ENCODE measurements around the gene RAD21L1. TPM values are rescaled to one million over a fixed set of nuclear protein-coding genes. Genes with fewer than 3 reads are reported as not detected.
A peak's percentile ranks its signal among the peaks of the same experiment; 100 is the strongest.
"Not testable (repeated sequence)": the region's sequence is repeated elsewhere in the genome, so short reads cannot be mapped to it uniquely, and the experiment has no call there.

The RAD21L1 gene
- total RNA-seq, 2 donors from 2014 or later = not detected

DNA sequence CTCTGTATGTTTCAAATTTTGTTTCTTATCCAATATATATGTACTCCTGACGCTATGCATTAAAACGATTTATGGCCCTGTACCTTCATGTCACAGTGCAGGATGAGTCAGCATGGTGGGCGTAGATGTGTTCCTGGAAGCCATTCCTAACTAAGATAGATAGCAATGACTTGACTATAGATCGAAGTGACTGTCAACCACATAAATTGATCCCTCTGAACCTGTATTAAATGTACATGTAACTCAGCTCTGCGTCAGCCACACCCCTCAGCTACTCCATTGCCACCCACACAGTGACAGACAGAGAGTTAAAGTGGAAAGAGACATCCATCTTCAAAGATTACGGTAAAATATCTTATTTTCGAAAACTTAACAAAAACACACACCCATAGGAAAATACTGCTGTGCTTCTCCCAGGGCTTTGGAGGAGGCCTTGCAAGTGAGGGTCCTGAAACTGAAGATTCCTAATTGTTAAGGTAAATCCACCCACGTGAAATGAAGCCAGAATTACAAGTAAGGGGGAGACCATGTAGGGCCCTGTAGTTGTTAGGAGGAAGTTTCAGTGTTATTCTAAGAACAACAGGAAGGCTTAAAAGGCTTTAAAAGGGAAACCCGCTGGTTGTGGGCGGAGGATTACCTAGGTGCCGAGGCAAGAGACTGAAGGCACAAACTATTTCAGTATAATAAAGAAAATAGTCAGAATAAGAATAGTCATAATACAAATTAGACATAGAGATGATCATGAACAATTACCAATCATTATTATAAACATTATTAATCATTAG is 10.3 kb upstream of the RAD21L1 start:
- intact Hi-C loops (cut with DNase I, micrococcal nuclease) = no loop called here
- ATAC-seq = no peak
- DNase-seq = no peak

DNA sequence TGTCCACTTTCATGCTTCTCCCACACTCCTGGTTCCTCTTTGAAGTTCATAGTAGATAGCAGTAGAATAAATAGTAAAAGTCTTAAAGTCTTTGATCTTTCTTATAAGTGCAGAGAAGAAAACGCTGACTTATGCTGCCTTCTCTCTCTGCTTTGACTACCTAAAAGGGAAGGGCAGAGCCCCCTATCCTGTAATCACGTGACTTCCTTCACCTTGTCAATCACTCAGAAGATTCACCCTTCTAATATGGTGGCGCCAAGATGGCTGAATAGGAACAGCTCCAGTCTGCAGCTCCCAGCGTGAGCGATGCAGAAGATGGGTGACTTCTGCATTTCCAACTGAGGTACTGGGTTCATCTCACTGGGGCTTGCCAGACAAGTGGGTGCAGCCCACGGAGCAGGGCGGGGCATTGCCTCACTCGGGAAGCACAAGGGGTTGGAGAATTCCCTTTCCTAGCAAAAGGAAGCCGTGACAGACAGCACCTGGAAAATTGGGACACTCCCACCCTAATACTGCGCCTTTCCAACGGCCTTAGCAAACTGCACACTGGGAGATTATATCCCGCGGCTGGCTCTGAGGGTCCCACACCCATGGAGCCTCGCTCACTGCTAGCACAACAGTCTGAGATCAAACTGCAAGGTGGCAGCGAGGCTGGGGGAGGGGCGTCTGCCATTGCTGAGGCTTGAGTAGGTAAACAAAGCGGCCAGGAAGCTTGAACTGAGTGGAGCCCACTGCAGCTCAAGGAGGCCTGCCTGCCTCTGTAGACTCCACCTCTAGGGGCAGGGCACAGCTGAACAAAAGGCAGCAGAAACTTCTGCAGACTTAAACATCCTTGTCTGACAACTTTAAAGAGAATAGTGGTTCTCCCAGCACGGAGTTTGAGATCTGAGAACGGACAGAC is 9.1 kb upstream of the RAD21L1 start:
- intact Hi-C loops (cut with DNase I, micrococcal nuclease); ATAC-seq; DNase-seq: not testable (repeated sequence)

DNA sequence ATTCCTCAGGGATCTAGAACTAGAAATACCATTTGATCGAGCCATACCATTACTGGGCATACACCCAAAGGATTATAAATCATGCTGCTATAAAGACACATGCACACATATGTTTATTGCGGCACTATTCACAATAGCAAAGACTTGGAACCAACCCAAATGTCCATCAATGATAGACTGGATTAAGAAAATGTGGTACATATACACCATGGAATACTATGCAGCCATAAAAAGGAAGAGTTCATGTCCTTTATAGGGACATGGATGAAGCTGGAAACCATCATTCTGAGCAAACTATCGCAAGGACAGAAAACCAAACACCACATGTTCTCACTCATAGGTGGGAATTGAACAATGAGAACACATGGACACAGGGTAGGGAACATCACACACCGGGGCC is 3.1 kb upstream of the RAD21L1 start:
- intact Hi-C loops (cut with DNase I, micrococcal nuclease); ATAC-seq; DNase-seq: not testable (repeated sequence)

DNA sequence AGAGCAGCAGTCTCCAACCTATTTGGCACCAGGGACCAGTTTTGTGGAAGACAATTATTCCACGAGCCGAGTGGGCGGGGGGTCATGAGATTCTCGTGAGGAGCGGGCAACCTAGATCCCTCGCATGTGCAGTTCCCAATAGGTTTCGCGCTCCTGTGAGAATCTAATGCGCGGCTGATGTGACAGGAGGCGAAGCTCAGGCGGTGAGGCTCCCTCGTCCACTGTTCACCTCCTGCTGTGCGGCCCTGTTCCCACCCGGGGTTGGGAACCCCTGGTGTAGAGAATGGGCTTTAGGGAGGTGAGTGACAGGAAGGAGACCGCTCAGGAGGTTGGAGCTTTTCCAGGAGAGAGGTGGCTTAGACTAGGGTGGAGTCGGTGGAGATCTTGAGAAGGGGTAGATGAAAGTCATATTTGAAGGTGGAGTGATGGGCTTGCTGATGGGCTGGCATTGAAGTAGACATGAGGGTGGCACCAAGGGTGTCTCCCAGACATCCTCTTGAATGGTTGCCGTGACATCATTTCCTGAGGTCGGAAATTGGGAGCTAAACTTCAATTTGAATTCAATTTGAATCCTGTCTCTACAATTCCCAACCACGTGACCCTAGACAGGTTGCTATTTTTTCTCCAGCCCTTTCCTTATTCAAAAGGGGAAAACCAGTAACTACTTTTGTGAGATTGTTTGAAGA is 1.5 kb upstream of the RAD21L1 start:
- intact Hi-C loops (cut with DNase I, micrococcal nuclease) = no loop called here
- no peak for DNase-seq
- no peak for ATAC-seq

DNA sequence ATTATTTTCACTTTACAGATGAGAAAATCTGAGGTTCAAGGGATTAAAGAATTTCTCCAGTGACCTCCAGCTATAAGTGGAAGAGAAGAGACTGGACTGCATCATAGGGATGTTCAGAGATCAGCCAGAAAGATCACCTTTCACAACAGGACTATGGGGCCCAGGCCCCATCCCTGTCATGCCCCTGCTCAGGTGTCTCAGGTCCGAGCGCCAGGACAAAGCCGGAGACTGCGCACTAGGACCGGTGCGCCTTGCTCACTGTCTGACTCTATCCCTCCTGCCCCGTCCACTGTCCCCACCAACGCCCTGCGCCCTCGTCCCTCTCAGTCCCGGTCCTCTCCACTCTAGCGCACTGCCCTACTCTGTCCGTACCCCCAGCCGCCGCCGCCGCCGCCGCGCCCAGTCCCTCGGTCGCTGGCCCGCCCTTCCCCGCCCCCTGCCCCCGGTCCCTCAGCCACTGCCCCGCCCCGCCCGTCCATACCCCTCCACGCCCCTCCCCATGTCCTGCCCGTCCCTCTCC is 521 bp upstream of the RAD21L1 start:
- peak in 1 of 2 donors; percentile 74 for DNase-seq
- intact Hi-C loops (cut with DNase I, micrococcal nuclease) = no loop called here
- no peak for ATAC-seq

DNA sequence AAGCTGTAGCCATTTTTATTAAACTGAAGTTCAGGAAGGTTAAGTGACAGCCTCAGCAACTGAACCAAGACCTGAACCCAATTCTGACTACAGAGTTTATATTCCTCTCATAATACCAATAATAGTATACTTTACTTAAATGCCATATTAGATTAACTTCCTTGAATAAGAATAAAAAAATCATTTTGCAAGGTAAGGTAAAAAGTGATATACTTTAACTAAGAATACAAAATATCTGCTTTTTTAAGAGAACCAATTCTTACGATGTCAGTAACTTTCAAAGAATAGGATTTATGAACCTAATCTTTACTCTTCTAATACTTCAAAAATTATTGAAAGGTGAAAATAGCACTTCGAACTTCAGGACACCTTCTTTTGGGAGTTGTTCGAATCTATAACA is 3.7 kb downstream of the RAD21L1 start:
- intact Hi-C loops (cut with DNase I, micrococcal nuclease) = no loop called here
- no peak for ATAC-seq
- DNase-seq = no peak

DNA sequence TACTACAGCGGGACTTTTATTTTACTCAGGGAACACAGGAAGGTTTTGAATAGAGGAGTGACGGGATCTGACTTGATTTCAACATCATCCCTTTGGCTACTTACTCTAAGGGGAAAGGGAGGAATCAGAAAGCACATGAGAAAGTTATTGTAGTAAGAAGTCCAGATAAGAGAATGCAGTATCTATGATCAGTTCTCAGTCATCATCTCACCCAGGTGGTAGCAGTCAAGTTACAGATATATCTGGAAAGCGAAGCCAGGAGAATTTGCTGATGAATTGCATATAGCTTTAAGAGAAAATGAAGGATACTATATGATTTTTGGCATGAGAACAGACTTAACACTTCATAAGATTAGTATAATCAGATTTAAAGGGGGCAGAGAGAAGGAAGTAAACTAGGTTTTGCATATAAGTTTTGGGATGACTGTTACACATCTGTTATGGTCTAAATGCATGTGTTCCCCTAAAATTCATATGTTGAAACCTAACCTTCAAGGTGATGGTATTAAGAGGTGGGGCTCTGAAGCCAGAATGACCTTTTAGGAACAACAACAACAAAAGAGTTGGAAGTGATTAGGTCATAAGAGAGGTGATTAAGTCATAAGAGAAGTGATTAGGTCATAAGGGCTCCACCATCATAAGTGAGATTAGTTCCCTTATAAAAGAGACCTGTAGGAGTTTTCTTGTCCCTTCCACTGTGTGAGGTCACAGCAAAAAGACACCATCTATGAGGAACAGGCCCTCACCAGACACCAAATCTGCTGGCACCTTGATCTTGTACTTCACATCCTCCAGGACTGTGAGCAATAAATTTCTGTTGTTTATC is 6.7 kb downstream of the RAD21L1 start:
- intact Hi-C loops (cut with DNase I, micrococcal nuclease) = no loop called here
- ATAC-seq (no peak), DNase-seq (no peak)

DNA sequence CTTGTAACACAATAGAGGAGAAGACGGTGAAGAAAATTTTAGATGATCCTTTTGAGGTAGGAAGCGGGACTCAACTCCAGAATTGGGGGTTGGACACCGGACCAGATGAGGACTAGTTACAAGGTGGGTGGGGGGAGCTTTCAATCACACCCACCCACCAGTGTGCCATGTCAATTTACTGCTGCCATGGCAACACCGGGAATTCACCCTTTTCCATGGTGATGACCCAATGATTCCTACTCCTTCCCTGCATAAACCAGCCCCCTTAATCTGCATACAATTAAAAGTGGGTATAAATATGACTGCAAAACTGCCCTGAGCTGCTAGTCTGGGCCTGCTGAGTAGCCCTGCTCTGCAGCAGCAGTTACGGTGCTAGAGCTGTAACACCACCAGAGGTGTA is 14.7 kb downstream of the RAD21L1 start:
- DNase-seq = no peak
- intact Hi-C loops (cut with DNase I, micrococcal nuclease) = no loop called here
- ATAC-seq = no peak

DNA sequence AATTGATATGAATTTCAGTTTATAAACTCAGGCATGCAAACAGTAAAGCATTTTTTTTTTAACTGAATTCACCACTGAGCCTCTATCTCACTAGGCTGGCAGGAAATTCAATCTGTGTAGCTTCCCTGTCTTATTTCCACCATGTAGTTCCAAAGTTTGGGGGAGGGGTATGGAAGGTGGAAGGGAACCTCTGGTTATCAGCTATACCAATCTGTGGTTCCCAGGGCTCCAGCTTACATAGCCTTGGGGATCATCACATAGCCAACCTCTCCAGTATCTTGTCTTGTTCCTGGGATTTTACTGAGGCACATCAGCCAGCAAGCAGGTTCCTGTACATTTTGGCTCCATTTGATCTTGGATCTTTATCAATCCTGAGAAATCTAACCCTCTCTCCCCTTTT is 15.6 kb downstream of the RAD21L1 start:
- intact Hi-C loops (cut with DNase I, micrococcal nuclease) = no loop called here
- no peak for DNase-seq
- no peak for ATAC-seq

DNA sequence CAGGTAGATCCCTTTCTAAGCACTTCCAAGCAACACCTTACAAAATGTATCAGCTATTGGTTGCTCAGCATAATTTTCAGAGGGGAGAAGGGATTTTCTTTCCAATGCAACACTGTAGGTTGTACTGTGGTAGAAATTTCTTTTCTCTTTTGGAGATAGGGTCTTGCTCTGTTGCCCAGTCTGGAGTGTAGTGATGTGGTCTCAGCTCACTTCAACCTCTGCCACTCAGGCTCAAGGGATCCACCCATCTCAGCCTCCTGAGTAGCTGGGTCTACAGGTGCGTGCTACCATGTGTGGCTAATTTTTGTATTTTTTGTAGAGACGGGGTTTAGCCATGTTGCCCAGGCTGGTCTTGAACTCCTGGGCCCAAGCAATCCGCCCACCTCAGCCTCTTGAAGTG is 16.3 kb downstream of the RAD21L1 start:
- no peak for DNase-seq
- ATAC-seq = no peak
- intact Hi-C loops (cut with DNase I, micrococcal nuclease) = no loop called here

DNA sequence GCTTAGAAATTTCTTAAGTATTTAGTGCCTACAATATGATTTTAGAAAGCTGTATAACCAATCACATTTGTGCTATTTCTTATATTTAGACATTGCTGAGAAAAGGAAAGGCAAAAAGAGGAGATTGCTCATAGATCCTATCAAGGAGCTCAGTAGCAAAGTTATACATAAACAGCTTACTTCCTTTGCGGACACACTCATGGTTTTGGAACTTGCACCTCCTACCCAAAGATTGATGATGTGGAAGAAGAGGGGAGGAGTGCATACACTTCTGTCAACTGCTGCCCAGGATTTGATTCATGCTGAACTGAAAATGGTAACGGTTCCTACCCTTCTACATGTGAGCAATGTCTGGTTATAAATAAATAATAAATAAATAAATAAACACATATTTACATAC is 16.7 kb downstream of the RAD21L1 start:
- intact Hi-C loops (cut with DNase I, micrococcal nuclease) = no loop called here
- ATAC-seq (no peak), DNase-seq (no peak)

DNA sequence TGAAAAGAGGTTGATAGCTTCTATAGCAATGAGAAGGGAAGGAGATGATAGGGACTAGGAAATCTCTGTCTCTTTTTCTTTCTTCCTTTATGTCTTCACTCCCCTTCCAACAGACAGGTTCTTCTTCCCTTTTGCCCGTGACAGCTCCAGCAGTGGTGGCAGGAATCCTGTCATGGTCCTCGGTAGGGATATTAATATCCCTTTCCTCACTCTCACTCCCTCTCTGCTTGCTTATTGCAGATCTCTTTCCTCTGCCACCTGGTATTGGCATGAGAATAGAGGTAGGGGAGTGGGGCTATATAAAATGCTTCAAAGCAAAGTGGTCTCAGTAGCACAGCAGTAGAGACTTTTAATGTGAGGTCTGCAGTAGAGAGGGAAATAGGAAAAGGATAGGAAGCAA is 19.7 kb downstream of the RAD21L1 start:
- DNase-seq (no peak), ATAC-seq (no peak)
- intact Hi-C loops (cut with DNase I, micrococcal nuclease) = no loop called here

DNA sequence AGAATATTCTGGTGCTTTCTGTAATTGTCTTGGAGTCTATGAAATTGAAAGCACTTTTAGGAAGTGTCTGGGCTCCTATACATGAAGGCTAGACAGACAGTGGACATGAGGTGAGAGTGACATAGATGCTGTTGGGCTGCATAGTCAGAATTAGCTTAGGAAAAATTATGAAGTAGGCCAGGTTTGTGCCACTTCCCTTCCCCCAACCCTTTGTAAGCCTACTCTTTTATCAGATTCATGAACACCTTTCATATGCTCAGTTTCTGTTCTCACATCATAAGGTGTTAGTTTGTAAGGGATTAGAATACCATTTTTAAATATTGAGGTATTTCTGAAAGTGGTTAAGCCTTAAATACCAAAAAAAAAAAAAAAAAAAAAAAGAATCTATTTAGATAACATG is 21.8 kb downstream of the RAD21L1 start:
- DNase-seq (no peak), ATAC-seq (no peak)
- intact Hi-C loops (cut with DNase I, micrococcal nuclease) = no loop called here

DNA sequence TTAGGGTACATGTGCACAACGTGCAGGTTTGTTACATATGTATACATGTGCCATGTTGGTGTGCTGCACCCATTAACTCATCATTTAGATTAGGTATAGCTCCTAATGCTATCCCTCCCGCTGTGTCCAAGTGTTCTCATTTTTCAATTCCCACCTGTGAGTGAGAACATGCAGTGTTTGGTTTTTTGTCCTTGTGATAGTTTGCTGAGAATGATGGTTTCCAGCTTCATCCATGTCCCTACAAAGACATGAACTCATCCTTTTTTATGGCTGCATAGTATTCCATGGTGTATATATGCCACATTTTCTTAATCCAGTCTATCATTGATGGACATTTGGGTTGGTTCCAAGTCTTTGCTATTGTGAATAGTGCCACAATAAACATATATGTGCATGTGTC is 24.4 kb downstream of the RAD21L1 start:
- ATAC-seq; intact Hi-C loops (cut with DNase I, micrococcal nuclease); DNase-seq: not testable (repeated sequence)

DNA sequence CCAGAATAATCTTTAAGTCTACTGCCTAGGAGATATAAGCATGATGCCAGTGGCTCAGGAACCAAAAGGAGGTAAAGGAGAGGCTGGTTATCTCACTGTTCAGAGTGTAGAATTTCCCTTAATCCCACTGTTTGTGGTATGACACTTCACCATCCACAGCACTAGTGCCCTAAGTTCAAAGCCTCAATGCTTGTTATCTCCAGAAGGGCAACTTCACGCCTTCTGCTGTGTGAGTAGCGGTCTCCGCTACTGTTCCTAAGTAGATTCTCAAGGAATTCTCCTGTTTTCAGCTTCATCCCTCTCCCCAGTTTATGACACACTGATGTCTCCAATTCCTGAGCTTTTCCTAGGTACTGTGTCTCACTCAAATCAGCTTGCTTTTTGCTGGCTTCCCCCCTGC is 26.6 kb downstream of the RAD21L1 start:
- DNase-seq (no peak), ATAC-seq (no peak)
- intact Hi-C loops (cut with DNase I, micrococcal nuclease) = no loop called here

DNA sequence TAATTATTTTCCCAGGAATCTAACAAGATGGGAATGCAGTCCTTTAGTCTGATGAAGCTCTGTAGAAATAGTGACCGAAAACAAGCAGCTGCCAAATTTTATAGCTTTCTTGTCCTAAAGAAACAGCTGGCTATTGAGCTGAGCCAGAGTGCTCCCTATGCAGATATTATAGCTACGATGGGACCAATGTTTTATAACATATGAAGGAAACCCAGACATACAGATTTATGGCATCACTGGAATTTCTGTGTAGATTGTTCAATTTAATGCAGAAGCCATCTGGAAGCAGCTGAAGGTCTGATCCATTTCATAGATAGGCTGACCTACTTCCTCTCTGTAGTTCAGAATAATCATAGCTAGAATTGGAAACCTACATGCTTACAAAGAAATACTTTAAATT is 28.4 kb downstream of the RAD21L1 start:
- intact Hi-C loops (cut with DNase I, micrococcal nuclease) = no loop called here
- no peak for ATAC-seq
- DNase-seq = no peak

DNA sequence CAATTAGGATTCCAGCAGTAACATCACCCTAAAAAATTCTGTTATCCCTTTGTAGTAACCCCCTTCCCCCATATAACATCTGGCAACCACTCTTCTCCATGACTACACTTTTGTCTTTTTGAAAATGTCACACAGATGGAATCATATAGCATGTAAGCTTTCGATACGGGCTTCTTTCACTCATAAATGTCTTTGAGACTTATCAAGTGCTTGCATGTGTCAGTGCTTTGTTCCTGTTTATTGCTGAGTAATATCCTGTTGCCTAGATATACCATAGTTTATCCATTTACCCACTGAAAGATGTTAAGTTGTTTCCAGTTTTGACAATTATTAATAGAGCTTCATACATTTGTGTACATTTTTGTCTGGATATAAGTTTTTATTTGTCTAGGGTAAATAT is 29.8 kb downstream of the RAD21L1 start:
- intact Hi-C loops (cut with DNase I, micrococcal nuclease) = no loop called here
- DNase-seq (no peak), ATAC-seq (no peak)

DNA sequence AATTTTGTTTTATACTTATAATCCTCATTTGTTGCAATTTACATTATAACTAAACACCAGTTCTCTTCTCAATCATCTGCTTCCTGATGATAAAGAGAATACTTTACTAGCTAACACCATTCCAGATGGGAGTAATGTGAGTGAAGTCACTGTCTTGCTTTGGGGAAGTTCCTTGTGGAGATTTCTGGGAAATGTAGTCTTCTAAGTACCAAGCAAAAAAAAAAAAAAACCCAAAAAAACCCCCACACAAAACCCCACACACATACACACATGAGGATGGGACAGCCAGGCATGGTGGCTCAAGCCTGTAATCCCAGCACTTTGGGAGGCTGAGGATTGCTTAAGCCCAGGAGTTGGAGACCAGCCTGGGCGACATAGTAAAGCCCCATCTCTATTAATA is 38.0 kb downstream of the RAD21L1 start:
- DNase-seq (no peak), ATAC-seq (no peak)
- intact Hi-C loops (cut with DNase I, micrococcal nuclease) = no loop called here

DNA sequence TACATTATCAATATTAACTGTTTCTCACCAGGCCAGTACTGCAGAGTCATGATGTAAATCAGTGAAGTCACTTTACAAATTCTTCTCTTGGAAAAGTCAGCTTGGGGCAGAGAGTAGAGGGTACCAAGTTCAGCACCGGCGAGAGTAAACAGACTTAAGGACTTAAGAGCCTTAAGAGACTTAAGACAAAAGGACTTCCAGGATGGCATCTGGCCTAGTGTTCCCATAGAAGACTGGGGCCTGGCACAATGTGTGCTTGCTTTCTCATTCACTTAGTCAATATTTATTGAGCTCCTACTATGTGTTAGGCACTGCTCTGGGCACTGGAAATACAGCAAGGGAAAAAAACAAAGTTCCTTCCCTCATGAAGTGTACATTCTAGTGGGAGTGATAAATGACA is 38.9 kb downstream of the RAD21L1 start:
- intact Hi-C loops (cut with DNase I, micrococcal nuclease) = no loop called here
- ATAC-seq (no peak), DNase-seq (no peak)

Measured in left colon (tissue), 2 donors.